ENCODE results near the gene CLPTM1L.

The CLPTM1L gene

GRCh38 chr5:1344975-1345838, at the start of gene CLPTM1L:
TSS of gene CLPTM1L (minus strand) at chr5:1345099. CDS start at chr5:1344841, 258 bp downstream.
- H3K27me3 Mint-ChIP-seq: no peaks in the 10 kb centered on the region

GRCh38 chr5:1393571-1394501, 48.9 kb upstream of the CLPTM1L start:
- Mint-ChIP-seq H3K36me3 (no peaks in the 10 kb centered on the region), H3K9me3 (no peaks in the 10 kb centered on the region), H3K4me1 (no peaks in the 10 kb centered on the region), H3K27me3 (peaks cover 5% of the 10 kb centered on the region), H3K4me3 (no peak overlapping the region), H3K27ac (no peak overlapping the region)

More at GRCh38 chr5:1344975-1345838, at the start of gene CLPTM1L:
- H3K36me3 Mint-ChIP-seq: peaks cover 11% of the 10 kb centered on the region
- no peaks in the 10 kb centered on the region for H3K9me3 Mint-ChIP-seq
- peaks cover 31% of the 10 kb centered on the region for H3K4me1 Mint-ChIP-seq
- peak within 1 kb of the TSS; percentile 94 for H3K4me3 Mint-ChIP-seq
- peak within 1 kb of the TSS; percentile 92 for H3K27ac Mint-ChIP-seq

GRCh38 chr5:1392801-1393565, 48.1 kb upstream of the CLPTM1L start:
- no peaks in the 10 kb centered on the region for H3K4me1 Mint-ChIP-seq
- H3K36me3 Mint-ChIP-seq: no peaks in the 10 kb centered on the region
- H3K4me3 Mint-ChIP-seq: no peak overlapping the region
- H3K9me3 Mint-ChIP-seq: no peaks in the 10 kb centered on the region
- peaks cover 5% of the 10 kb centered on the region for H3K27me3 Mint-ChIP-seq
- no peak overlapping the region for H3K27ac Mint-ChIP-seq

GRCh38 chr5:1392261-1392660, 47.4 kb upstream of the CLPTM1L start:
- Mint-ChIP-seq H3K36me3 (no peaks in the 10 kb centered on the region), H3K27me3 (peaks cover 5% of the 10 kb centered on the region), H3K27ac (no peak overlapping the region), H3K9me3 (no peaks in the 10 kb centered on the region), H3K4me3 (no peak overlapping the region), H3K4me1 (peaks cover 4% of the 10 kb centered on the region)

- Mint-ChIP-seq H3K27ac (no peak overlapping the region), H3K9me3 (no peaks in the 10 kb centered on the region), H3K4me3 (no peak overlapping the region), H3K27me3 (peaks cover under 1% of the 10 kb centered on the region), H3K4me1 (peaks cover 10% of the 10 kb centered on the region), H3K36me3 (no peaks in the 10 kb centered on the region)
These were observed 46.8 kb upstream of the CLPTM1L start for GRCh38 chr5:1391691-1392090.

- Mint-ChIP-seq H3K27me3 (no peaks in the 10 kb centered on the region), H3K9me3 (no peaks in the 10 kb centered on the region), H3K27ac (no peak overlapping the region), H3K4me1 (peaks cover 16% of the 10 kb centered on the region), H3K4me3 (no peak overlapping the region), H3K36me3 (no peaks in the 10 kb centered on the region)
These were observed 46.1 kb upstream of the CLPTM1L start for GRCh38 chr5:1390861-1391600.

GRCh38 chr5:1390333-1390732, 45.4 kb upstream of the CLPTM1L start:
- Mint-ChIP-seq H3K27me3 (no peaks in the 10 kb centered on the region), H3K36me3 (no peaks in the 10 kb centered on the region), H3K4me1 (peaks cover 21% of the 10 kb centered on the region), H3K4me3 (no peak overlapping the region), H3K9me3 (no peaks in the 10 kb centered on the region), H3K27ac (no peak overlapping the region)

- H3K9me3 Mint-ChIP-seq: no peaks in the 10 kb centered on the region
- H3K36me3 Mint-ChIP-seq: no peaks in the 10 kb centered on the region
- no peak overlapping the region for H3K27ac Mint-ChIP-seq
- no peaks in the 10 kb centered on the region for H3K27me3 Mint-ChIP-seq
- peaks cover 24% of the 10 kb centered on the region for H3K4me1 Mint-ChIP-seq
- H3K4me3 Mint-ChIP-seq: no peak overlapping the region
These were observed 43.6 kb upstream of the CLPTM1L start for GRCh38 chr5:1388383-1388967.

GRCh38 chr5:1387876-1388275, 43.0 kb upstream of the CLPTM1L start:
- Mint-ChIP-seq H3K4me1 (peaks cover 24% of the 10 kb centered on the region), H3K36me3 (no peaks in the 10 kb centered on the region), H3K4me3 (no peak overlapping the region), H3K27ac (no peak overlapping the region), H3K27me3 (no peaks in the 10 kb centered on the region), H3K9me3 (no peaks in the 10 kb centered on the region)

GRCh38 chr5:1387059-1387755, 42.3 kb upstream of the CLPTM1L start:
- peak overlapping the region; percentile 94 for H3K27ac Mint-ChIP-seq
- H3K4me3 Mint-ChIP-seq: peak overlapping the region; percentile 97

GRCh38 chr5:1386274-1386717, 41.4 kb upstream of the CLPTM1L start:
- Mint-ChIP-seq H3K27ac (peak overlapping the region; percentile 94), H3K36me3 (no peaks in the 10 kb centered on the region), H3K4me3 (peak overlapping the region; percentile 97), H3K9me3 (no peaks in the 10 kb centered on the region), H3K27me3 (no peaks in the 10 kb centered on the region), H3K4me1 (peaks cover 24% of the 10 kb centered on the region)

More at GRCh38 chr5:1387059-1387755, 42.3 kb upstream of the CLPTM1L start:
- Mint-ChIP-seq H3K27me3 (no peaks in the 10 kb centered on the region), H3K4me1 (peaks cover 24% of the 10 kb centered on the region), H3K36me3 (no peaks in the 10 kb centered on the region), H3K9me3 (no peaks in the 10 kb centered on the region)

- Mint-ChIP-seq H3K4me1 (peaks cover 24% of the 10 kb centered on the region), H3K27ac (peak overlapping the region; percentile 94), H3K27me3 (no peaks in the 10 kb centered on the region), H3K4me3 (peak overlapping the region; percentile 97), H3K9me3 (no peaks in the 10 kb centered on the region), H3K36me3 (no peaks in the 10 kb centered on the region)
These were observed 40.7 kb upstream of the CLPTM1L start for GRCh38 chr5:1385395-1386273.

- Mint-ChIP-seq H3K4me1 (peaks cover 28% of the 10 kb centered on the region), H3K9me3 (no peaks in the 10 kb centered on the region), H3K27me3 (no peaks in the 10 kb centered on the region), H3K36me3 (no peaks in the 10 kb centered on the region), H3K27ac (no peak overlapping the region), H3K4me3 (no peak overlapping the region)
These were observed 39.6 kb upstream of the CLPTM1L start for GRCh38 chr5:1384521-1384920.

Measured in activated naive CD4-positive, alpha-beta T cell treated with anti-CD3 and anti-CD28 coated beads, Interleukin-2, amount 50 U/mL, for 24 hours (primary cell).